Mesothelial cell of epicardium (in vitro differentiated cells): Measurements from ENCODE around the gene MAST4. TPM values are rescaled to one million over a fixed set of nuclear protein-coding genes. Genes with fewer than 3 reads are reported as not detected.

Source experiments
- DNase-seq, 2 experiments: peaks; one replicate each; pipeline ENCODE4 v3.0.0; 2021; ENCODE audit warnings: low spot score in 2 of 2; ENCODE audit not compliant: unreplicated experiment in 2 of 2
- H3K27ac Mint-ChIP-seq: 2 replicates; pipeline ENCODE4 v1.8.0; 2021; ENCODE audit warnings: mixed read lengths
- H3K27me3 Mint-ChIP-seq: 2 replicates; pipeline ENCODE4 v1.8.0; 2021; ENCODE audit warnings: low read depth, mixed read lengths
- H3K36me3 Mint-ChIP-seq: 2 replicates; pipeline ENCODE4 v1.8.0; 2021; ENCODE audit warnings: mixed read lengths
- H3K4me1 Mint-ChIP-seq: 2 replicates; pipeline ENCODE4 v1.8.0; 2021; ENCODE audit warnings: mixed read lengths
- H3K4me3 Mint-ChIP-seq: 2 replicates; pipeline ENCODE4 v1.8.0; 2021; ENCODE audit warnings: mild to moderate bottlenecking, moderate library complexity, mixed read lengths
- H3K9me3 Mint-ChIP-seq: 2 replicates; pipeline ENCODE4 v1.8.0; 2021; ENCODE audit warnings: mixed read lengths
- CTCF ChIP-seq: fragments of 200-600 bp; sonication (generic); IDR thresholded peaks from one replicate; pipeline ENCODE4 v1.5.0; 2021; ENCODE audit warnings: antibody characterized with exemption; ENCODE audit not compliant: unreplicated experiment
- total RNA-seq: library from RNA; stranded (reverse); gene quantifications from 3 replicates; pipeline ENCODE4 v1.2.1, GENCODE V29; 2021

MAST4 gene
- total RNA-seq, 1 donor from 2014 or later: 29.8 TPM

GRCh38 chr5:67161767-67162166, 565.6 kb downstream of the MAST4 start:
- no peak for DNase-seq
- no peak overlapping the region for H3K4me3 Mint-ChIP-seq
- H3K9me3 Mint-ChIP-seq: no peaks in the 10 kb centered on the region
- no peak overlapping the region for H3K27ac Mint-ChIP-seq
- H3K27me3 Mint-ChIP-seq: no peaks in the 10 kb centered on the region
- peaks cover 11% of the 10 kb centered on the region for H3K4me1 Mint-ChIP-seq
- TF ChIP-seq CTCF: no peak
- H3K36me3 Mint-ChIP-seq: peaks cover 16% of the 10 kb centered on the region

GRCh38 chr5:67163231-67163756, 567.1 kb downstream of the MAST4 start:
- Mint-ChIP-seq H3K4me3 (no peak overlapping the region), H3K9me3 (no peaks in the 10 kb centered on the region), H3K36me3 (peaks cover 16% of the 10 kb centered on the region), H3K27ac (no peak overlapping the region), H3K4me1 (peaks cover 9% of the 10 kb centered on the region), H3K27me3 (no peaks in the 10 kb centered on the region)
- no peak for DNase-seq
- no peak for TF ChIP-seq CTCF

GRCh38 chr5:67163863-67164595, 567.8 kb downstream of the MAST4 start:
- H3K27ac Mint-ChIP-seq: no peak overlapping the region
- H3K4me3 Mint-ChIP-seq: no peak overlapping the region
- TF ChIP-seq CTCF: no peak
- H3K36me3 Mint-ChIP-seq: peaks cover 16% of the 10 kb centered on the region
- no peaks in the 10 kb centered on the region for H3K27me3 Mint-ChIP-seq
- DNase-seq: no peak
- peaks cover 9% of the 10 kb centered on the region for H3K4me1 Mint-ChIP-seq
- H3K9me3 Mint-ChIP-seq: no peaks in the 10 kb centered on the region

- H3K4me1 Mint-ChIP-seq: peaks cover 9% of the 10 kb centered on the region
- H3K4me3 Mint-ChIP-seq: no peak overlapping the region
- no peak overlapping the region for H3K27ac Mint-ChIP-seq
Observed at GRCh38 chr5:67164856-67165525, 568.8 kb downstream of the MAST4 start.

More at GRCh38 chr5:67164856-67165525, 568.8 kb downstream of the MAST4 start:
- Mint-ChIP-seq H3K27me3 (no peaks in the 10 kb centered on the region), H3K36me3 (peaks cover 16% of the 10 kb centered on the region), H3K9me3 (no peaks in the 10 kb centered on the region)
- TF ChIP-seq CTCF: no peak
- no peak for DNase-seq
